GM23338 (cell line): ENCODE results near the gene NLN.

Experiments used
- CREB1 ChIP-seq: fragments of 250-450 bp; sonication (Bioruptor Pico); IDR thresholded peaks from 2 replicates; pipeline ENCODE4 v1.5.0; 2020; ENCODE audit warnings: low read depth, mild to moderate bottlenecking, moderate library complexity
- EZH2 ChIP-seq: fragments of 200-600 bp; sonication (generic); IDR thresholded peaks from one replicate; pipeline ENCODE4 v1.8.0; 2017; ENCODE audit warnings: antibody characterized with exemption, mild to moderate bottlenecking, low read depth; ENCODE audit not compliant: unreplicated experiment
- EZH2phosphoT487 ChIP-seq: fragments of 200-600 bp; sonication (generic); IDR thresholded peaks from one replicate; pipeline ENCODE4 v1.8.1; 2018; ENCODE audit warnings: antibody characterized with exemption; ENCODE audit not compliant: unreplicated experiment
- JUNB ChIP-seq: IDR thresholded peaks from one replicate; pipeline ENCODE4 v1.6.1; 2016; ENCODE audit warnings: antibody characterized with exemption; ENCODE audit not compliant: unreplicated experiment
- POLR2AphosphoS5 ChIP-seq: IDR thresholded peaks from 2 replicates; pipeline ENCODE4 v1.6.1; 2016; ENCODE audit warnings: antibody characterized with exemption, low read depth
- ZNF114 ChIP-seq: fragments of 250-450 bp; sonication (Bioruptor Pico); IDR thresholded peaks from 2 replicates; pipeline ENCODE4 v1.5.0; 2020; ENCODE audit warnings: mild to moderate bottlenecking, moderate library complexity
- ZNF331 ChIP-seq: fragments of 250-450 bp; sonication (Bioruptor Pico); IDR thresholded peaks from 2 replicates; pipeline ENCODE4 v1.5.0; 2020; ENCODE audit warnings: low read depth, mild to moderate bottlenecking, moderate library complexity
- TF ChIP-seq, protein P1 (sequence below), 2 experiments: fragments of 200-600 bp in 1 of 2; sonication (generic) in 1 of 2; conservative IDR thresholded peaks; 2 replicates each; pipeline versions ENCODE4 v1.5.1 to v1.6.1; 2016 to 2017; ENCODE audit warnings: antibody characterized with exemption in 2 of 2, low read depth in 2 of 2, mild to moderate bottlenecking in 2 of 2, moderate library complexity in 1 of 2
- TF ChIP-seq, protein P2 (sequence below): IDR thresholded peaks from one replicate; pipeline ENCODE4 v1.6.1; 2018; ENCODE audit warnings: antibody characterized with exemption; ENCODE audit not compliant: unreplicated experiment
- TF ChIP-seq, protein P3 (sequence below): IDR thresholded peaks from 2 replicates; pipeline ENCODE4 v1.6.1; 2016; ENCODE audit warnings: antibody characterized with exemption

DNA sequence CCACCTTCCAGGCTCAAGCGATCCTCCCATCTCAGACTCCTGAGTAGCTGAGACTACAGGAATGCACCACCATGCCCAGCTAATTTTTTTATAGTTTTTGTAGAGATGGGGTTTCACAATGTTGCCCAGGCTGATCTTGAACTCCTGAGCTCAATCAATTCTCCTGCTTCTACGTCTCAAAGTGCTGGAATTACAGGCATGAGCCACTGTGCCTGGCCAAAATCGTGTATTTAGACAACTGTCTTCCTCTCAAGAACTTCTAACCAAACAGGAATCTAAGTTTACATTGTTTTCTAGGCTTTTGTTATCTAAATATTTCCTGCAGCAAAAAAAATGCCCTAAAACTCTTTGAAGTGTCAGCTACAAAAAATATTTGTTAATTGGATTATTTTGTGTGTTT, 78.8 kb downstream of the NLN start:
- TF ChIP-seq, protein P1, sequence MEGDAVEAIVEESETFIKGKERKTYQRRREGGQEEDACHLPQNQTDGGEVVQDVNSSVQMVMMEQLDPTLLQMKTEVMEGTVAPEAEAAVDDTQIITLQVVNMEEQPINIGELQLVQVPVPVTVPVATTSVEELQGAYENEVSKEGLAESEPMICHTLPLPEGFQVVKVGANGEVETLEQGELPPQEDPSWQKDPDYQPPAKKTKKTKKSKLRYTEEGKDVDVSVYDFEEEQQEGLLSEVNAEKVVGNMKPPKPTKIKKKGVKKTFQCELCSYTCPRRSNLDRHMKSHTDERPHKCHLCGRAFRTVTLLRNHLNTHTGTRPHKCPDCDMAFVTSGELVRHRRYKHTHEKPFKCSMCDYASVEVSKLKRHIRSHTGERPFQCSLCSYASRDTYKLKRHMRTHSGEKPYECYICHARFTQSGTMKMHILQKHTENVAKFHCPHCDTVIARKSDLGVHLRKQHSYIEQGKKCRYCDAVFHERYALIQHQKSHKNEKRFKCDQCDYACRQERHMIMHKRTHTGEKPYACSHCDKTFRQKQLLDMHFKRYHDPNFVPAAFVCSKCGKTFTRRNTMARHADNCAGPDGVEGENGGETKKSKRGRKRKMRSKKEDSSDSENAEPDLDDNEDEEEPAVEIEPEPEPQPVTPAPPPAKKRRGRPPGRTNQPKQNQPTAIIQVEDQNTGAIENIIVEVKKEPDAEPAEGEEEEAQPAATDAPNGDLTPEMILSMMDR (conservative IDR thresholded peaks at IDR 0.05; ENCODE audit: low read depth in 2 of 2) = no peak
- TF ChIP-seq POLR2AphosphoS5 (no peak), CREB1 (CRISPR knock-in tag) (no peak), ZNF114 (CRISPR knock-in tag) (no peak), EZH2 (no peak), ZNF331 (no peak), EZH2phosphoT487 (no peak), JUNB (no peak)
- TF ChIP-seq, protein P2, sequence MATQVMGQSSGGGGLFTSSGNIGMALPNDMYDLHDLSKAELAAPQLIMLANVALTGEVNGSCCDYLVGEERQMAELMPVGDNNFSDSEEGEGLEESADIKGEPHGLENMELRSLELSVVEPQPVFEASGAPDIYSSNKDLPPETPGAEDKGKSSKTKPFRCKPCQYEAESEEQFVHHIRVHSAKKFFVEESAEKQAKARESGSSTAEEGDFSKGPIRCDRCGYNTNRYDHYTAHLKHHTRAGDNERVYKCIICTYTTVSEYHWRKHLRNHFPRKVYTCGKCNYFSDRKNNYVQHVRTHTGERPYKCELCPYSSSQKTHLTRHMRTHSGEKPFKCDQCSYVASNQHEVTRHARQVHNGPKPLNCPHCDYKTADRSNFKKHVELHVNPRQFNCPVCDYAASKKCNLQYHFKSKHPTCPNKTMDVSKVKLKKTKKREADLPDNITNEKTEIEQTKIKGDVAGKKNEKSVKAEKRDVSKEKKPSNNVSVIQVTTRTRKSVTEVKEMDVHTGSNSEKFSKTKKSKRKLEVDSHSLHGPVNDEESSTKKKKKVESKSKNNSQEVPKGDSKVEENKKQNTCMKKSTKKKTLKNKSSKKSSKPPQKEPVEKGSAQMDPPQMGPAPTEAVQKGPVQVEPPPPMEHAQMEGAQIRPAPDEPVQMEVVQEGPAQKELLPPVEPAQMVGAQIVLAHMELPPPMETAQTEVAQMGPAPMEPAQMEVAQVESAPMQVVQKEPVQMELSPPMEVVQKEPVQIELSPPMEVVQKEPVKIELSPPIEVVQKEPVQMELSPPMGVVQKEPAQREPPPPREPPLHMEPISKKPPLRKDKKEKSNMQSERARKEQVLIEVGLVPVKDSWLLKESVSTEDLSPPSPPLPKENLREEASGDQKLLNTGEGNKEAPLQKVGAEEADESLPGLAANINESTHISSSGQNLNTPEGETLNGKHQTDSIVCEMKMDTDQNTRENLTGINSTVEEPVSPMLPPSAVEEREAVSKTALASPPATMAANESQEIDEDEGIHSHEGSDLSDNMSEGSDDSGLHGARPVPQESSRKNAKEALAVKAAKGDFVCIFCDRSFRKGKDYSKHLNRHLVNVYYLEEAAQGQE = no peak
- TF ChIP-seq, protein P3, sequence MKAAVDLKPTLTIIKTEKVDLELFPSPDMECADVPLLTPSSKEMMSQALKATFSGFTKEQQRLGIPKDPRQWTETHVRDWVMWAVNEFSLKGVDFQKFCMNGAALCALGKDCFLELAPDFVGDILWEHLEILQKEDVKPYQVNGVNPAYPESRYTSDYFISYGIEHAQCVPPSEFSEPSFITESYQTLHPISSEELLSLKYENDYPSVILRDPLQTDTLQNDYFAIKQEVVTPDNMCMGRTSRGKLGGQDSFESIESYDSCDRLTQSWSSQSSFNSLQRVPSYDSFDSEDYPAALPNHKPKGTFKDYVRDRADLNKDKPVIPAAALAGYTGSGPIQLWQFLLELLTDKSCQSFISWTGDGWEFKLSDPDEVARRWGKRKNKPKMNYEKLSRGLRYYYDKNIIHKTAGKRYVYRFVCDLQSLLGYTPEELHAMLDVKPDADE = no peak
